NK-92 (cell line): ENCODE results near the gene RAMACL.
"Not testable (repeated sequence)": the region's sequence is repeated elsewhere in the genome, so short reads cannot be mapped to it uniquely, and the experiment has no call there.

ENCODE experiments used
- DNase-seq: peaks from one replicate; lab custom pipeline; 2025; ENCODE audit not compliant: unreplicated experiment; lab: John Stamatoyannopoulos, UW

RAMACL gene

DNA sequence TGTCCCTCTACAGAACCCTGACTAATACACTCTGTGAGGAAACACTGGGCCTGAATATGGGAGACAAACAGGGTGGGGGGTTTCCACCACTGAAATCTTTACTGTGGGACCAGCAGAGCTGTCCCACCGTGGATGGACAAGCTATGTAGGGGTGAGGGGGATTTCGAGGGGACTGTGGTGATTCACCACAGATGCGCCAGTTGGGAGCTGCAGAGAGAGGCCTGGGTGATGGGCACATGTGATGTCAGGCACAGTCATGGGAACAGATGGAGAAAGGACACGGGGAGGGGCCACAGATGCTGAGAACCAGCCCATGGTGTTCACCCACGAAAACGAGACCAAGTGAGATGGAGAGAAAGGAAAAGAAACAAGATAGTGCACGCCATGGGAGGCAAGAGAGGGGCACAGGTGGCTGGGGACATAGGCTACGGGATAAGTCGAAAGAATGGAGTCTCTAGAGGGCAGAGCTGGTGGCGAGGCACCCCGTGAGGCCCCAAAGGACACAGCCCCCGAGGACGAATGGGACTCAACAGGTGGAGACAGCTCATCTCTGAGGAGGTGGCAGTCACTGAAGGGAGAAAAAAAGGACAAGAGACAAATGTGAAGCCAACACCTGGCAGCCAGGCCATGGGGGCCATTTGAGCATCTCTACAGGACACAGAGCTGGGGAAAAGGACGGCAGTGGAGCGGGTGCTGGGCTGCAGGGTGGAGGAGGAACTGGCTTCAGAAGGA lies 10.5 kb upstream of the RAMACL start:
- DNase-seq: no peak

DNA sequence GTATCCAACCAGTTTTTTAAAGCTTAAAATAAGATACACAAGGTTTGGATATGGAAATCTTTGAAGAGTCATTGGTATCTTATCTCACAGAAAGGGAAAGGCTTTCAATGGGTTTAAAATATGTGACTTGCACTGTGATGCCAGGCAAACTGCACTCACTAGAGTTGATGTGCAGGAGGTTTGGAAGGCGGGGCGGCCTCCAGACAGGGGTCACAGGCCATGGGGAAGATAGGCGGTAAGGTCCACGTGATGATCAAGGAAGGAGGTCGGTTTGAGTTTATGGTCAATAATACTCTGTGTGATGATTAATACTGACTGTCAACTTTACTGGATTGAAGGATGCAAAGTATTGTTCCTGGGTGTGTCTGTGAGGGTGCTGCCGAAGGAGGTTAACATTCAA lies 9.5 kb upstream of the RAMACL start:
- DNase-seq: no peak

DNA sequence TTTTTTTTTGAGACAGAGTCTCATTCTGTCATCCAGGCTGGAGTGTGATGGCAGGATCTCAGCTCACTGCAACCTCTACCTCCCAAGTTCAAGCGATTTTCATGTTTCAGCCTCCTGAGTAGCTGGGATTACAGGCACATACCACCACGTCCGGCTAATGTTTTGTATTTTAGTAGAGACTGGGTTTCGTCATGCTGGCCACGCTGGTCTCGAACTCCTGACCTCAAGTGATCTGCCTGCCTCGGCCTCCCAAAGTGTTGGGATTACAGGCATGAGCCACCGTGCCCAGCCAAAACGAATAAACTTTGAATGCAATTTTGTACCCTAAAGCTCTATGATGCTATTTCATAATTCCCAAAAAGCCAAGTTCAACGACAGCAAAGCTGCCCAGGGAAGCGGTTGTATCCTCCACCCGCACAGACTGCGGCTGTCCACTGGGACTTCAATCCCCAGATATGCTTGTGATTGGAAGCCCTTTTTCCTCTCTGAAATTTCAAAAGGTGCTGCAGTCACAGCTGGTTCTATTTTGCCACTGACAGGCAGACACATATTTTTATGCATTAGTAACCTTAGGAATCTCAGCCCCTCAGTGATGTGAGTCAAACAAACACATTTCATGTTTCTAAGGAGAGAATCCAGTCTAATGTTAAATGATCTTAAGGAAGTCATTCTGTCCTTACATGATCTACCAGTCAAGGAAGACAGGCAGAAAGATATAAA lies 8.7 kb upstream of the RAMACL start:
- no peak for DNase-seq

DNA sequence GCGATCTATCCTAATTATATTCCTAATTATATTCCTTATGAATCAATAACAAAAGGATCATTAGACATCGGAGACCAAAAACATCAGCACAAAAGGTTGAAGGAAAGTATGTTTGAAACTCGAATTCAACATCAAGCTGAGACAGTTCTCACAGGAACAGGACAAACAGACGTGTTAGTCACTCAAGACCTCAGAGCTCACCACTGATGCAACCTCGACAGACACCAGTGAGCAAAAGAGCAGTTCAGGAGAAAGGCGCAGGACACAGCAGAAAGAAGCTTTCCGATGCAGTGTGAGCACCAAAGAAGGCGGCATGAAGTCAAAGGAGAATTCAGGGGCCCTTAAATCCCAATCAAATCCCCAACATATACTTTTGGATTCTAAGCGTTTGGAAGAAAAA lies 6.3 kb upstream of the RAMACL start:
- no peak for DNase-seq

- no peak for DNase-seq
Measured at GRCh38 chr6:166591961-166592520, 5.6 kb upstream of the RAMACL start.

GRCh38 chr6:166591026-166591425 lies 4.5 kb upstream of the RAMACL start:
- DNase-seq: no peak

DNA sequence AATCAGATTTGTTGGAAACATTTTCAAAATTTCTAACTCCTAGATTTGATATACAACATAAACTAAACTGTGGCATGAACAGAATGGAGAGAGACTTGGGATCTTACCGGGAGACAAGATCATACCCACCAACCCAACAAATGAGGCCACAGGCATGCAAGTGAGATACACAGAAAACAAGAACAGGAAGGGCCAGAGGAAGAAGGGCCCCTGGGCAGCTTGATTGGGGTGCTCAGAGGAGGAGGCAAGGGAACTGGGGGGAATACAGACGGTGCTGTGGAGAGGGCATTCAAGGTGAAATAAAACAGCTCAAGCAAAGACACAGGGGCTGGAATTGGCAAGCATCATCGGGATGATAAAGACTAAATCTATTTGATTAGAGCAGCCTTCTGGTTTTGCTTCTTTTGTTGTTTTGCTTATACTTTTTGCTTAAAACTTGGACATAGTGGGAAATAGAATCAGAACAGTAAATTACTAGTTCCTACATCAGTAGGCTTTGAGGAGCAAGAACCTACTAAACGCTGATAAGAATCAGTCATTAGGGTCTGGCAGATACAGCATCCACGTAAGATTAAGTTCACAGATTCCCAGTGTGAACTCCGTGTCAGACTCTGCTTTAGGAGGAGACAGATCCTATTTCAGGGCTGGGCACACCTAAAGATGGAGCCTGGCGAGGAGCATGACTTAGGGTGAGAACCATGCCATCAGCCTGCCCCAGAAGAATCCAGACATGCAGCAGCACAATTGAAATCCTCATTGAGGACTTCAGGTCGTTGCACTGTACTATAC lies 3.5 kb upstream of the RAMACL start:
- no peak for DNase-seq

DNA sequence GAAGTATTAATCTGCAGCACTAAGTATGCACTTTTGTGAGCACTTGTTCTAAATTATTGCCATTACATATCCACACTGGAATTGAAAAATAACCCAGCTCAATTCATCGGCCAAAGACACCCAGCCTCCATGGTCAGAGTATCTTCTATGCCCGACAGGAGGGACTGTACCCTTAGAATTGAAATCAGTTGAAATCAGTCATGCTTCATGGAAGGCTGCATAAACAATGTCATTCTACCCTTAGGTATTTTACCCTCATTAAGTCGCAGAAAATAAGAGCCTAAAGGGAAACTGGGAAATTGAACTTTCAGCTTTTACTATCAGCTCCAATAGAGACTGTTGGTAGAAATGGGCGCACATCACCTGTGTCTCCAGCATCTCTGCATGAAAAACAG lies 2.9 kb upstream of the RAMACL start:
- no peak for DNase-seq

GRCh38 chr6:166588691-166589336 lies 2.3 kb upstream of the RAMACL start:
- DNase-seq: no peak

- DNase-seq: no peak
Measured at GRCh38 chr6:166587631-166588413, 1.3 kb upstream of the RAMACL start.

DNA sequence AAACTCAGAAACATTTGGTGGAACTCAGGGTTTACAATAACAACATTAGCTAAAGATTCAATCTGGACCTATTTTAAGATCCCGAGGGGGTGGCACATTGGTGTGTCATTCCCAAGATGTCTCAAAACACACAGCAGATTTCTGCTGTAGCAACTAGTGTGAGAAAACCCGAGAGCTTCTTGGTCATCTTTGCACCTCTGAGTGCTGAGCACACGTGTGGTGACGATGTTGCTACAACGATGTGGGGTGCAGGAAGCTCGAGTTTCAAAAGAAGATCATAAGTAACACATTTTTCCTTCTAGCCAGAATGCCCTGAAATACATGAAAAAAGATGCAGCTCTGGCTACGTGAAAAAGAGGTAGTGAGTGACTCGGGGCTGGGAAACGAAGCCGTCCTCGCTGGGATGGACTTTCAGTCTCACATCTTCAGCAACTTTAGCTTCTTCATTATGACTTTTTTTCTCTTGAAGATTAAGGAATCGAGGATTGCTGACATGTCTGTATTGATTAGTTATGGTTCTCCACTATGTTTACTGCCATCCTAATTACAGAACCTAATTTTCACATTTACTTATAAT lies 1.5 kb downstream of the RAMACL start:
- no peak for DNase-seq

DNA sequence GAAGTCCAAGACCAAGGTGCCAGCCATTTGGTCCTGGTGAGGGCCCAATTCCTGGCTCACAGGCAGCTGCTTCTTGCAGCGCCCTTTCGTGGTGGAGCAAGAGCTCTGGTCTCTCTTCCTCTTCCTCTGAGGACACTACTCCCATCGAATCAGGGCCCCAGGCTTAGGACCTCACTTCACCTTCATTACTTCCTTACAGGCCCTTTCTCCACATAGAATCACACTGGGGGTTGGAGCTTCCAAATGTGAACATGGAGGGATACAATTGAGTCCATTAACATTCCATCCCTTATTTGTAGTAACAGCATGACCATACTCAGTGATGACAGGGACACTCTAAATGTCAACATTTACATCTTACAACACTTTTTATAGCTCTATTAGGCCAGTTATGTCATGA lies 2.3 kb downstream of the RAMACL start:
- no peak for DNase-seq

GRCh38 chr6:166583230-166583965 lies 3.1 kb downstream of the RAMACL start:
- DNase-seq: no peak

DNA sequence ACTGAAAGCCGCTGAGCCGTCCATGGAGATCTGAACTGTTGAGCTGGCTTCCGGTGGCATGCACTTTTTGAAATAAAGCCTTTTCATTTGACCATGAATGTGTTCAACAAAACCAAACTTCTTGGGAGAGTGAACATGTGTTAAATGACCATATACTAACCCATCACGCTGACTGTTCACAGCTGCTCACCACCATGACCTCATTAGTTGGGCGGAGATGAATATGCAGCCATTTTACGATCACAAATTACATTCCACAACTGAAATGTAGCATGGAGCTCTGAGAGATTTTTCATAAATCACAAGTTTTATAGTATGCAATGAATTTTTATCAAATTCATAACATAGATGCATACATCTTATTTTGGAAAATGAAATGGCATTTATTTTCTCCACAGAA lies 4.2 kb downstream of the RAMACL start:
- DNase-seq: no peak

GRCh38 chr6:166581801-166582200 lies 4.7 kb downstream of the RAMACL start:
- not testable (repeated sequence) for DNase-seq

GRCh38 chr6:166581091-166581511 lies 5.4 kb downstream of the RAMACL start:
- no peak for DNase-seq

DNA sequence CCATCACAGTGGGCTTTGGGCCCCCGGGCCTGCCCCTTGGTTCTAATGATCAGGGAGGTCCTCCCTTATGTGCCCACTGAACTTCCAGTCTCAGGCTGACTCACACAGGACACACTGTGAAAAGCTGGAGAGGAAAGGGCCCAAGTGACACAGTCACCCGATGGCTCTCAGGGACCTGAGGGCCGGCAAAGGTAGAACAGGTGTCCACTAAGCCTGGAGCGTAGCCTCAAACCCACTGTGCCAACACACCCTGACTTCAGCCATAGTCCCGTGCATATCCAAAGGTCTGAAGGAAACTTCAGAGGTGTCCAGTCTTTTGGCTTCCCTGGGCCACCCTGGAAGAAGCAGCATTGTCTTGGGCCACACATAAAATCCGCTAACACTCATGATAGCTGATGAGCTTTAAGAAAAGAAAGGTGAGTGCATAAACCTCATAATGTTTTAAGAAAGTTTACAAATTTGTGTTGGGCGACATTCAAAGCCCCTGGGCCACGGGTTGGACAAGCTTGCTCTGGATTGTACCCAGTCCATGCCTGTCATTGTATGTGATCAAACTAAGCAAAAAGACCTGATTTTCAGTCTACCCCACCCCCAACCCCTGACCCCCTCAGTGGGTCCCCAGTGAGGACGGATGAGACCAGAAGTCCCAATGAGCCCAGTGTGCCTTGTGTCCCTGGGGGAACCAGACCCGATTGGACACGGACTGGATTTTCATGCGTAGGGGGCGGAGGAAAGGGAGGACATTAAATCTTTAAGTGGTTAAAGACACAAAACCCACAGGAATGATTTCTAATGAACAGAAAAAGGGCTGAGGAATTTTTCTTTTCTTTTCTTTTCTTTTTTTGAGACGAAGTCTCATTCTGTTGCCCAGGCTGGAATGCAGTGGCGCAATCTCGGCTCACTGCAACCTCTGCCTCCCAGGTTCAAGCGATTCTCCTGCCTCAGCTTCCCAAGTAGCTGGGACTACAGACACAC lies 6.1 kb downstream of the RAMACL start:
- no peak for DNase-seq

DNA sequence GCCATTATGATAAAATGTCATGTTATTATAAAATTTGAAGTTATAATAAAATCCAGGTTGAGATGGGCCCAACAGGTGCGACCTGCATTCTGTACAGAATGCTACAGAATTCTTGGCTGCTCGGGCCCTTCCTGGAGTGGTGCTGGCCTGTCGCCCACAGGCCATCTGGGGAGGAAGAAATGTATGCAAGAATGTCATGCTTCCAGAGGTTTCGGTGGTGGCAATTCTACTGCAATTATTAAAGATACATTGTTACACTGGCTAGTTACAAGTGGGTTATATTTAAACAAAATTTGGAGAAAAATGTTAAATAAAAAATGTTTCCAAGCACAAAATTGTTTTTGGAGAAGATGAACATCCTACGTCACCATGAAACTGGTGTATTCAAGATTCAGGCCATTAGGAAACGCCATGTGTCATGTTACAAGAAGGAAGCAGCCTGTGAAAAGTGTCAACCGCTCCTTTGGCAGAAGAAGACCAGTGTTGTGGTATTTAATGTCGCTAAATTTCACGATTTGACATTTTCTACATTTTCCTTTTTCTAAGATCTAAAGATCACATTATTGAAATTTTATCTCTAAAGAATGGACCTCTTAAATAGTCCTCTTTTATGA lies 7.1 kb downstream of the RAMACL start:
- DNase-seq: no peak
